ENCODE results near the gene SLC4A4. TPM values are rescaled to one million over a fixed set of nuclear protein-coding genes. Genes with fewer than 3 reads are reported as not detected.
A peak's percentile ranks its signal among the peaks of the same experiment; 100 is the strongest.

SLC4A4 gene
- total and polyA plus RNA-seq, 4 donors, result 3.2 to 78.6 (median 18.6) TPM

- peaks cover 0 to 15% (median 5%) of the 10 kb centered on the region in 4 donors for H3K36me3 ChIP-seq (ENCODE audit: control insufficient read depth in 4 of 4, insufficient read depth in 4 of 4, low read length in 4 of 4)
- no peaks in the 10 kb centered on the region for H3K9me3 ChIP-seq (ENCODE audit: control insufficient read depth in 4 of 4, insufficient read depth in 3 of 4, low read length in 3 of 4)
- TF ChIP-seq CTCF (IDR thresholded peaks at IDR 0.05; ENCODE audit: control extremely low read depth, extremely low read depth), result no peak
- H3K27ac ChIP-seq (ENCODE audit: low read depth in 1 of 2, low read length in 1 of 2), result no peak overlapping the region
- WGBS, 2 donors, result 97% methylated on average over 2 of the region's 2 CpGs
- H3K27me3 ChIP-seq (ENCODE audit: control insufficient read depth in 3 of 3, insufficient read depth in 3 of 3, low read length in 2 of 3), result no peaks in the 10 kb centered on the region
- H3K4me1 ChIP-seq (ENCODE audit: control insufficient read depth in 5 of 5, insufficient read depth in 5 of 5, low read length in 5 of 5), result peaks cover 0 to 10% (median 0%) of the 10 kb centered on the region in 5 donors
- DNase-seq (no peak), ATAC-seq (ENCODE audit: insufficient read depth, low FRiP score) (no peak)
- no peak overlapping the region for H3K4me3 ChIP-seq
- H3K9ac ChIP-seq (ENCODE audit: insufficient read depth in 1 of 2, low read length in 2 of 2), result no peak overlapping the region
Measured at GRCh38 chr4:71375494-71375893, 36.7 kb downstream of the SLC4A4 start.

GRCh38 chr4:71377561-71377960 lies 38.7 kb downstream of the SLC4A4 start:
- Histone ChIP-seq H3K9ac (ENCODE audit: insufficient read depth in 1 of 2, low read length in 2 of 2) (no peak overlapping the region), H3K36me3 (ENCODE audit: control insufficient read depth in 4 of 4, insufficient read depth in 4 of 4, low read length in 4 of 4) (peaks cover 0 to 15% (median 3%) of the 10 kb centered on the region in 4 donors), H3K9me3 (ENCODE audit: control insufficient read depth in 4 of 4, insufficient read depth in 3 of 4, low read length in 3 of 4) (no peaks in the 10 kb centered on the region), H3K4me3 (no peak overlapping the region), H3K27ac (ENCODE audit: low read depth in 1 of 2, low read length in 1 of 2) (no peak overlapping the region), H3K4me1 (ENCODE audit: control insufficient read depth in 5 of 5, insufficient read depth in 5 of 5, low read length in 5 of 5) (peaks cover 0 to 6% (median 0%) of the 10 kb centered on the region in 5 donors), H3K27me3 (ENCODE audit: control insufficient read depth in 3 of 3, insufficient read depth in 3 of 3, low read length in 2 of 3) (no peaks in the 10 kb centered on the region)
- no peak for DNase-seq
- 85 to 86% methylated on average over 4 of the region's 4 CpGs for WGBS, 2 donors
- TF ChIP-seq CTCF (IDR thresholded peaks at IDR 0.05; ENCODE audit: control extremely low read depth, extremely low read depth), result no peak
- ATAC-seq (ENCODE audit: insufficient read depth, low FRiP score), result no peak

GRCh38 chr4:71379126-71379525 lies 40.3 kb downstream of the SLC4A4 start:
- ATAC-seq (ENCODE audit: insufficient read depth, low FRiP score), result no peak
- H3K9ac ChIP-seq (ENCODE audit: insufficient read depth in 1 of 2, low read length in 2 of 2), result no peak overlapping the region
- no peaks in the 10 kb centered on the region for H3K27me3 ChIP-seq (ENCODE audit: control insufficient read depth in 3 of 3, insufficient read depth in 3 of 3, low read length in 2 of 3)
- H3K27ac ChIP-seq (ENCODE audit: low read depth in 1 of 2, low read length in 1 of 2), result no peak overlapping the region
- 92% methylated on average over 5 of the region's 5 CpGs for WGBS, 2 donors
- no peak for TF ChIP-seq CTCF (IDR thresholded peaks at IDR 0.05; ENCODE audit: control extremely low read depth, extremely low read depth)
- peaks cover 0 to 17% (median 4%) of the 10 kb centered on the region in 4 donors for H3K36me3 ChIP-seq (ENCODE audit: control insufficient read depth in 4 of 4, insufficient read depth in 4 of 4, low read length in 4 of 4)
- H3K4me1 ChIP-seq (ENCODE audit: control insufficient read depth in 5 of 5, insufficient read depth in 5 of 5, low read length in 5 of 5), result peaks cover 0 to 5% (median 0%) of the 10 kb centered on the region in 5 donors
- no peak overlapping the region for H3K4me3 ChIP-seq
- H3K9me3 ChIP-seq (ENCODE audit: control insufficient read depth in 4 of 4, insufficient read depth in 3 of 4, low read length in 3 of 4), result peaks cover 0 to 2% (median 0%) of the 10 kb centered on the region in 4 donors
- DNase-seq, result no peak

GRCh38 chr4:71380788-71381187 lies 42.0 kb downstream of the SLC4A4 start:
- DNase-seq (peak in 1 of 3 donors; percentile 25), ATAC-seq (ENCODE audit: insufficient read depth, low FRiP score) (no peak)
- no peak for TF ChIP-seq CTCF (IDR thresholded peaks at IDR 0.05; ENCODE audit: control extremely low read depth, extremely low read depth)
- WGBS, 2 donors, result 88 to 89% methylated on average over 3 of the region's 3 CpGs
- H3K9me3 ChIP-seq (ENCODE audit: control insufficient read depth in 4 of 4, insufficient read depth in 3 of 4, low read length in 3 of 4), result peaks cover 0 to 2% (median 0%) of the 10 kb centered on the region in 4 donors
- H3K9ac ChIP-seq (ENCODE audit: insufficient read depth in 1 of 2, low read length in 2 of 2), result no peak overlapping the region
- H3K36me3 ChIP-seq (ENCODE audit: control insufficient read depth in 4 of 4, insufficient read depth in 4 of 4, low read length in 4 of 4), result peaks cover 0 to 20% (median 5%) of the 10 kb centered on the region in 4 donors
- peaks cover 0 to 5% (median 0%) of the 10 kb centered on the region in 5 donors for H3K4me1 ChIP-seq (ENCODE audit: control insufficient read depth in 5 of 5, insufficient read depth in 5 of 5, low read length in 5 of 5)
- no peak overlapping the region for H3K4me3 ChIP-seq
- no peaks in the 10 kb centered on the region for H3K27me3 ChIP-seq (ENCODE audit: control insufficient read depth in 3 of 3, insufficient read depth in 3 of 3, low read length in 2 of 3)
- no peak overlapping the region for H3K27ac ChIP-seq (ENCODE audit: low read depth in 1 of 2, low read length in 1 of 2)

Data from lung (tissue), 12 donors.